Measurements from ENCODE around the gene PRKCD. TPM values are rescaled to one million over a fixed set of nuclear protein-coding genes. Genes with fewer than 3 reads are reported as not detected.

Gene PRKCD
- total RNA-seq, 1 experiment from 2014 or later, result 9.6 TPM

- Mint-ChIP-seq H3K4me3 (ENCODE audit: unreplicated experiment) (no peak overlapping the region), H3K36me3 (ENCODE audit: insufficient read depth, unreplicated experiment) (no peaks in the 10 kb centered on the region), H3K9me3 (ENCODE audit: unreplicated experiment) (no peaks in the 10 kb centered on the region), H3K27ac (ENCODE audit: low read depth, unreplicated experiment) (no peak overlapping the region), H3K27me3 (ENCODE audit: insufficient read depth, unreplicated experiment) (no peaks in the 10 kb centered on the region), H3K4me1 (ENCODE audit: insufficient read depth, unreplicated experiment) (peaks cover 14% of the 10 kb centered on the region)
- intact Hi-C loops (cut with micrococcal nuclease), result no loop called here
- ChIA-PET POLR2A (interaction anchor here (0.7 kb wide), 1 partner anchor 376 kb away, joined by 3 read pairs; the partner anchor contains the start of gene NEK4), CTCF (interaction anchor here (0.6 to 2.1 kb wide), 7 partner anchors 10 to 794 kb away, joined by 3 to 7 read pairs (median 4); no protein-coding TSS in a partner anchor)
- BruUV-seq (replicated peaks), result no TSS peak
- no peak for DNase-seq (ENCODE audit: unreplicated experiment)
- no peak for TF ChIP-seq CTCF (IDR thresholded peaks at IDR 0.05; ENCODE audit: unreplicated experiment)
These were observed 13.7 kb upstream of the PRKCD start for GRCh38 chr3:53147151-53147902.

- Mint-ChIP-seq H3K27me3 (ENCODE audit: insufficient read depth, unreplicated experiment) (no peaks in the 10 kb centered on the region), H3K4me3 (ENCODE audit: unreplicated experiment) (no peak overlapping the region), H3K36me3 (ENCODE audit: insufficient read depth, unreplicated experiment) (peaks cover 2% of the 10 kb centered on the region), H3K9me3 (ENCODE audit: unreplicated experiment) (no peaks in the 10 kb centered on the region), H3K27ac (ENCODE audit: low read depth, unreplicated experiment) (no peak overlapping the region), H3K4me1 (ENCODE audit: insufficient read depth, unreplicated experiment) (peaks cover 14% of the 10 kb centered on the region)
- POLR2A ChIA-PET, result no interaction called here
- no TSS peak for BruUV-seq (replicated peaks)
- no peak for TF ChIP-seq CTCF (IDR thresholded peaks at IDR 0.05; ENCODE audit: unreplicated experiment)
- intact Hi-C loops (cut with micrococcal nuclease), result no loop called here
- DNase-seq (ENCODE audit: unreplicated experiment), result no peak
- CTCF ChIA-PET, result interaction anchor here (0.9 to 1.5 kb wide), 4 partner anchors 14 to 48 kb away, joined by 3 to 7 read pairs (median 5); no protein-coding TSS in a partner anchor
These were observed 13.1 kb upstream of the PRKCD start for GRCh38 chr3:53147903-53148400.

GRCh38 chr3:53149006-53149690, 11.9 kb upstream of the PRKCD start:
- Mint-ChIP-seq H3K36me3 (ENCODE audit: insufficient read depth, unreplicated experiment) (peaks cover 9% of the 10 kb centered on the region), H3K4me1 (ENCODE audit: insufficient read depth, unreplicated experiment) (peaks cover 14% of the 10 kb centered on the region), H3K4me3 (ENCODE audit: unreplicated experiment) (no peak overlapping the region), H3K27me3 (ENCODE audit: insufficient read depth, unreplicated experiment) (no peaks in the 10 kb centered on the region), H3K9me3 (ENCODE audit: unreplicated experiment) (no peaks in the 10 kb centered on the region), H3K27ac (ENCODE audit: low read depth, unreplicated experiment) (no peak overlapping the region)
- intact Hi-C loops (cut with micrococcal nuclease), result no loop called here
- ChIA-PET POLR2A (no interaction called here), CTCF (interaction anchor here (1.3 to 1.5 kb wide), 3 partner anchors 15 to 47 kb away, joined by 4 to 6 read pairs (median 6); no protein-coding TSS in a partner anchor)
- BruUV-seq (replicated peaks), result no TSS peak
- TF ChIP-seq CTCF (IDR thresholded peaks at IDR 0.05; ENCODE audit: unreplicated experiment), result no peak
- DNase-seq (ENCODE audit: unreplicated experiment), result no peak

- intact Hi-C loops (cut with micrococcal nuclease), result no loop called here
- H3K4me3 Mint-ChIP-seq (ENCODE audit: unreplicated experiment), result peak overlapping the region; percentile 40
- no peak for TF ChIP-seq CTCF (IDR thresholded peaks at IDR 0.05; ENCODE audit: unreplicated experiment)
- POLR2A ChIA-PET, result interaction anchor here (1.0 kb wide), 1 partner anchor 14 kb away, joined by 3 read pairs; no protein-coding TSS in a partner anchor
- DNase-seq (ENCODE audit: unreplicated experiment), result no peak
- H3K4me1 Mint-ChIP-seq (ENCODE audit: insufficient read depth, unreplicated experiment), result peaks cover 14% of the 10 kb centered on the region
- CTCF ChIA-PET, result interaction anchor here (0.6 to 1.4 kb wide), 4 partner anchors 15 to 157 kb away, joined by 3 to 6 read pairs (median 4); no protein-coding TSS in a partner anchor
- no peaks in the 10 kb centered on the region for H3K9me3 Mint-ChIP-seq (ENCODE audit: unreplicated experiment)
- H3K27me3 Mint-ChIP-seq (ENCODE audit: insufficient read depth, unreplicated experiment), result no peaks in the 10 kb centered on the region
- no peak overlapping the region for H3K27ac Mint-ChIP-seq (ENCODE audit: low read depth, unreplicated experiment)
- no TSS peak for BruUV-seq (replicated peaks)
- H3K36me3 Mint-ChIP-seq (ENCODE audit: insufficient read depth, unreplicated experiment), result peaks cover 9% of the 10 kb centered on the region
These were observed 11.3 kb upstream of the PRKCD start for GRCh38 chr3:53149699-53150098.
